ENCODE data around the gene GPRC5B. TPM values are rescaled to one million over a fixed set of nuclear protein-coding genes. Genes with fewer than 3 reads are reported as not detected.

The GPRC5B gene
- total RNA-seq, 4 donors from 2014 or later: 10.8 to 44.8 (median 24.0) TPM

GRCh38 chr16:19868421-19868820 lies 16.2 kb downstream of the GPRC5B start:
- no peak for TF ChIP-seq CTCF (IDR thresholded peaks at IDR 0.05; ENCODE audit: low read depth)

GRCh38 chr16:19864566-19864965 lies 20.1 kb downstream of the GPRC5B start:
- no peak for TF ChIP-seq CTCF (IDR thresholded peaks at IDR 0.05; ENCODE audit: low read depth)

- no peak for TF ChIP-seq CTCF (IDR thresholded peaks at IDR 0.05; ENCODE audit: low read depth)
Measured at GRCh38 chr16:19863990-19864389, 20.7 kb downstream of the GPRC5B start.

GRCh38 chr16:19861811-19862327 lies 22.8 kb downstream of the GPRC5B start:
- TF ChIP-seq CTCF (IDR thresholded peaks at IDR 0.05; ENCODE audit: low read depth): no peak

- no peak for TF ChIP-seq CTCF (IDR thresholded peaks at IDR 0.05; ENCODE audit: low read depth)
Measured at GRCh38 chr16:19861133-19861532, 23.5 kb downstream of the GPRC5B start.

- no peak for TF ChIP-seq CTCF (IDR thresholded peaks at IDR 0.05; ENCODE audit: low read depth)
Measured at GRCh38 chr16:19860166-19861041, 24.2 kb downstream of the GPRC5B start.

GRCh38 chr16:19859603-19860002 lies 25.0 kb downstream of the GPRC5B start:
- TF ChIP-seq CTCF (IDR thresholded peaks at IDR 0.05; ENCODE audit: low read depth): no peak
